HL-60 (cell line): ENCODE results near the gene SH3BP4.

ENCODE experiments used
- CTCF ChIP-seq: IDR thresholded peaks from one replicate; pipeline ENCODE4 v1.5.1; 2011; ENCODE audit warnings: low read length, control low read depth, inconsistent platforms; ENCODE audit not compliant: insufficient read depth
- GABPA ChIP-seq: IDR thresholded peaks from 2 replicates; pipeline ENCODE4 v1.6.1; 2012; ENCODE audit warnings: low read depth
- POLR2AphosphoS5 ChIP-seq: IDR thresholded peaks from 2 replicates; pipeline ENCODE4 v1.6.1; 2012; ENCODE audit warnings: low read depth
- REST ChIP-seq: IDR thresholded peaks from 2 replicates; pipeline ENCODE4 v1.6.1; 2012; ENCODE audit warnings: low read depth; ENCODE audit not compliant: insufficient replicate concordance
- SPI1 ChIP-seq: IDR thresholded peaks from 2 replicates; pipeline ENCODE4 v1.6.1; 2012; ENCODE audit warnings: low read depth, mild to moderate bottlenecking, borderline replicate concordance

GRCh38 chr2:234950435-234950729, 1.4 kb upstream of the SH3BP4 start:
- TF ChIP-seq CTCF (no peak), GABPA (no peak), REST (no peak), POLR2AphosphoS5 (no peak), SPI1 (no peak)
